Measurements from ENCODE around the gene SLC1A3.
"Not testable (repeated sequence)": the region's sequence is repeated elsewhere in the genome, so short reads cannot be mapped to it uniquely, and the experiment has no call there.

Gene SLC1A3

GRCh38 chr5:36606428-36607113, at the start of gene SLC1A3:
TSS of gene SLC1A3 (plus strand) at chr5:36606606. CDS start at chr5:36608424, 1,818 bp downstream.
- DNase-seq, result no peak

DNA sequence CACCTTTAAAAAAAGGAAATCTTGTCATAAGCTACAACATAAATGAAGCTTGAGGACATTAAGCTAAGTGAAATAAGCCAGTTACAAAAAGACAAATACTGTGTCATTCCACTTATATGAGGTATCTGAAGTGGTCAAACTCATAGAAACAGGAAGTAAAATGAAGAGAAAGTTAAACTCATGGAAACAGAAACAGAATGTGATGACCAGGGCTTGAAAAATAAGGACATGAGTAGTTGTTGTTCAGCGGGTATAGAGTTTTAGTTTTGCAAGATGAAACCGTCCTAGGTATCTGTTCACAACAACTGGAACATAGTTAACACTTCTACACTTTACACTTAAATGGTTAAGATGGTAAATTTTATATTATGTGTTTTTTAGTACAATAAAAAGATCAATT, 47.8 kb upstream of the SLC1A3 start:
- no peak for DNase-seq

GRCh38 chr5:36561601-36562000, 44.8 kb upstream of the SLC1A3 start:
- DNase-seq, result no peak

GRCh38 chr5:36569491-36569890, 36.9 kb upstream of the SLC1A3 start:
- DNase-seq, result no peak

DNA sequence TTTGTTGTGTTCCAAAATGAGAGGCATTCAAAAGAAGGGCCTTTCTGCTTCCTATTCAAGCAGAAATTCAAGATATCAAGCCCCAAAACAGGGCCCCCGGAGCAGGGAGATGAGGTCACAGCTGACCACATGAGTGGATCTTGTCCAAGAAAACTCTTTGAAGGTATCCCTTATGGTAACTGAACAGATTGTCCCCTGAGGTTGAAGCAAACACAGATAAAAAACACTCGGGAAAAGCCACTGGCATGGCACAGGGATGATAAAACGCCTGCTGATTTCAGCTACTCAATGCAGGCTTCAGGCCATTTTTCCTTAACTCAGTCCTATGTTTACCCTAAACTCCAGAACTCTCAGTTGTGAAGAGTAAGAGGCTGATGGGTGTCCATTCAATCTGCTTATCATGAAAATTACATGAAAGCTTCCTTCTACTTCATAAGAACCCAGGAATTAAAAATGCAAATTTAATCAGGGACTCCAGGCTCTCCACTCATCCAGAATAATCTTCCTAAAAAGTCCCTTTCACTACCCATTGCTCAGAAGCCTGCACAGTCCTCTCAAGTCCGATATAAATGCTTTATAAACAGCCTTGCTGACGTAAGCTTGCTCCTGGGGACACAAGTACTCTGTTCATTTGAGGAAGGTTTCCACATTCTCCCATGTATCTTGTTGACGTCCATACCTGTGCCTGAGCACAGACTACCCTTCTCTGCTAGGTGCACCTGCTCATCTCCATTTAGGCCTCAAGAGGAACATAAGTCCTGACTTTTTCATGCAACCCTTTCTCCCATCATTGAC, 35.9 kb upstream of the SLC1A3 start:
- no peak for DNase-seq

DNA sequence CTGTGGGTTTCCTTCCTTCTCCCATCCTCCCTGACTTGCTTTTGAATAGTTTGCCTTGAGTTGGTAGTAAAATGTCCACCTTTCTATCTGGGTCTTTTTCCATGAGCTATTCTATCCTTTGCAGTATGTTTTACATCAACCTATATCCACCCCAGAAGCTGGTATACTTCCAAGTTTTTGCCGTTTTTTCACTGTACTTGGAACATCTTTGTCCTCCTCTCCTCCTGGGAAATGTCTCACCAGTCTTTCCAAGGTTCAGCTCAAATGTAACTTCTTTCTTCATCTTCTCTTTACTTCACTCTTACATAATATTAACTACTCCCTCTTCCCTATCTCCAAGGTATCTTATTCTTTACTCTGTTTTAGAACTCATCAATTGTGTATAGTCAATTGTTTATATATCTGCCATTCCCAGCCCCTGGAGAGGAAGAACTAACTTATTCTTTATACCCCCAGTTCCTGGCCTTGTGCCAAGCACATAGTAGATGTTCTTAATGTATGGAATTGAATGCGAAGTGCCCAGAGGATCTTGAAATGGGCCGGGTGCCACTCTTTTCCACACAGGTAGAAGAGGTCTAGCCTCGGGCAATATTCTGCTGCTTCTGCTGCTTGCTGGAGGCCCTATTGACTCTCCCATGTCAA, 34.9 kb upstream of the SLC1A3 start:
- DNase-seq, result no peak

DNA sequence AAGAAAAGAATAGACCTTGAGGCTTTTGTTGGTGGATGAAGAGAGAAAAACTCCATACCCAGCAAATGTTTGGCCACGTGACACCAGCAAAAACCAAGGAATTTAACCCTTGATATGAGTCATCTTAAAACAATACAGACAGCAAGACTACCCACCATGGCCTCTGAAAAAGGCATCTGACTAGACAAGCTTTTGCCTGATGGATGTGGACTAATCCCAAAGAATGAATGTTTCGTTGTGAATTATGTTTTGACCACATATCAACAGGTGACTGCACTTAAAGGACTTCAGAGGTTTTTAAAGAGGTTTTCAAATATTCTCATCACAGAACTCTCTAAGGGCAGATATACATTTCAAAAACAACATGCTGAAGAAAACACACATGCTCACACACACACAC, 33.0 kb upstream of the SLC1A3 start:
- no peak for DNase-seq

DNA sequence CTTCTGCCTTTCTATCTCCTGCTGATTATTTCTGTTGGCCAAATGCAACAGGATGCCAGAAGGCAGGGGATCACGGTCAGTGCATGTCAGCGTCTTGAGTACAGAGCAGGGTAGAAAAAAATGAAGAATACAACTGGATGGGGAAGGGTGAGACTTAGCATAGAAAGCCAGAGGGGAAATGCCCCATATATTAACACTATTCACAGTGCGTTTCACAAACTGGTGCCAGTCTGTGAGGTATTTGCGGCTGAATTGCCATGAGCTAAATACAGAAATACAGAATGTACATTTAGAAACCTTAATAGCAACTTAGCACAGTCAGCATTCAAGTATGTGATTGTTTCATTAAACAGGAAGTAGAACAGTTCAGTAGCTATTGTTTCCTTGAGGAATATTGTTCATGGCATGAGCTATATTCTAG, 31.0 kb upstream of the SLC1A3 start:
- DNase-seq, result no peak

DNA sequence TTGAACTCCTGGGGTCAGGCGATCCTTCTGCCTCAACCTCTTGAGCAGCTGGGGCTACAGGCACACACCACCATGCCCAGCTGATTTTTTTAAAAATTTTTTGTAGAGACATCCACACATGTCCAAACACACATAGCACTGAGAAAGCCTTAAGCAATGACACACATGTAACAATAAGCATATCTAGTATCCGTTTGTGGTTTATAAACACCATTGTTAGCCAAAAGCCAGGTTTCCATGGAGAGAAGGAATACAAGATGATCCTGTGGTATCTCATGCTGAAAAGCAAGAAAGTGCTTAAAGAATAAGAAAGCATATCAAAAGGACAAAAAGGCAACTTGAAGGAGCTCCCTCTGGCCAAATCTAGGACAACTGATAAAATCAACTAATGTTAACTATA, 29.7 kb upstream of the SLC1A3 start:
- DNase-seq, result no peak

DNA sequence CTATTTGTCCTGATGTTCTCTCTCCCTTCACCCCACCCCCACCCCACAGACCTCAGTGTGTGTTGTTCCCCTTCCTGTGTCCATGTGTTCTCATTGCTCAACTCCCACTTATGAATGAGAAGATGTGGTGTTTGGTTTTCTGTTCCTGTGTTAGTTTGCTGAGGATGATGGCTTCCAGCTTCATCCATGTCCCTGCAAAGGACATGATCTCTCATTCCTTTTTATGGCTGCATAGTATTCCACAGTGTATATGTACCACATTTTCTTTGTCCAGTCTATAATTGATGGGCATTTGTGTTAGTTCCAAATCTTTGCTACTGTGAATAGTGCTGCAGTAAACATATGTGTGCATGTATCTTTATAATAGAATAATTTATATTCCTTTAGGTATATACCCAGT, 26.5 kb upstream of the SLC1A3 start:
- DNase-seq, result not testable (repeated sequence)

DNA sequence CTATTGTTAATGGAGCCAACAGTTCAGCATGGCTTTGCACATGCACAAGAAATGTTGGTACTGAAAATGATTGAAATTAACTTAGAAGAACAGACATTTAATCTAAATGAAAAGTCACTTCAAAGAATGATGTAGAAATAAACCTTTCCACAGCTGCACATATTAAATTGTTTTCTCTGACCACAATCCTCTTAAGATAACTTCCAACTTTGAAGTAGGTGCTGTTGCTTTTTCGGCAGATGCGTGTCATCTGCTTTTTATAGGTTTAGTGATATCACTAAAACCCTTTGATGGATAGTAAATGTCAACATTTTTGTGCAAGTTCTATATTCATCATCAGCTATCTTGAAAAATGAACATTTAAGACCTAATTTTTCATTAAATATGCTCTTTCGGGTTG, 25.3 kb upstream of the SLC1A3 start:
- DNase-seq, result no peak

GRCh38 chr5:36584009-36584875, 22.2 kb upstream of the SLC1A3 start:
- no peak for DNase-seq

DNA sequence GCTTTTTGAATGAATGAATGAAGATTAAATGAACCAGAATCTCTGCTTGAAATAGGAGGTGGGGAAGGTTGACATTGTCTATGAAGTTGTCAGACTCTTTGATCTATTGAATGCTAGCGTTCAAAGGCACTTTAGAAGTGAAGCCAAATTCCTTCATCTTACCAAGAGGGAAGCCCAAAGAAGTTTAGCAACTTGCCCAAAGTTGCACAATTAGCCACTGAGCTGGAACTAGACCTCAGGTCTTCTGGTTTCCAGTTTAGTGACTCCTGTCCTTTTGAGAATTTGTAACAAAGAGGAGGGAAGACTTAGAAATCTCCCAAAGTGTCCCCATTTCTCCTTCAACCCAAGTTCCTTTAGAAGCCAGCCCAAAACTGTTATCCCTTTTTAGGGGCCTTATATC, 20.7 kb upstream of the SLC1A3 start:
- DNase-seq, result no peak

DNA sequence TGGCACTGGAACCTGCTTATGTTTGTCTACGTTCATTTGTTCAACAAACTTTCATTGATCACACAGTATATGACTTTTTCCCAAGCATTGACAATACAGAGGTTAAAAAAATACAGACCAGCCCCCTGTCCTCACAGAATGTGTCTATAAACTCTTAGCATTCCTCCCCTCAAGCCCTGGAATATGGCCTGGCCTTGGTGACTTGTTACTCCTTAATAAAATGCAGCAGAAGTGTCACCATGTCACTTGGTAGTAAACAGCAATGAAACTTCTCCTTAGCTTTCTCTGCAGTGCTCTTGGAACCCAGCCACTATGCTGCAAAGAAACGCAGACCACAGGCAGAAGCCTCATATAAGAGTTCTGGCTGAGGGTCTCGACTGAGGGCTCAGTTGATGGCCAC, 19.1 kb upstream of the SLC1A3 start:
- no peak for DNase-seq

GRCh38 chr5:36589735-36590134, 16.7 kb upstream of the SLC1A3 start:
- not testable (repeated sequence) for DNase-seq

DNA sequence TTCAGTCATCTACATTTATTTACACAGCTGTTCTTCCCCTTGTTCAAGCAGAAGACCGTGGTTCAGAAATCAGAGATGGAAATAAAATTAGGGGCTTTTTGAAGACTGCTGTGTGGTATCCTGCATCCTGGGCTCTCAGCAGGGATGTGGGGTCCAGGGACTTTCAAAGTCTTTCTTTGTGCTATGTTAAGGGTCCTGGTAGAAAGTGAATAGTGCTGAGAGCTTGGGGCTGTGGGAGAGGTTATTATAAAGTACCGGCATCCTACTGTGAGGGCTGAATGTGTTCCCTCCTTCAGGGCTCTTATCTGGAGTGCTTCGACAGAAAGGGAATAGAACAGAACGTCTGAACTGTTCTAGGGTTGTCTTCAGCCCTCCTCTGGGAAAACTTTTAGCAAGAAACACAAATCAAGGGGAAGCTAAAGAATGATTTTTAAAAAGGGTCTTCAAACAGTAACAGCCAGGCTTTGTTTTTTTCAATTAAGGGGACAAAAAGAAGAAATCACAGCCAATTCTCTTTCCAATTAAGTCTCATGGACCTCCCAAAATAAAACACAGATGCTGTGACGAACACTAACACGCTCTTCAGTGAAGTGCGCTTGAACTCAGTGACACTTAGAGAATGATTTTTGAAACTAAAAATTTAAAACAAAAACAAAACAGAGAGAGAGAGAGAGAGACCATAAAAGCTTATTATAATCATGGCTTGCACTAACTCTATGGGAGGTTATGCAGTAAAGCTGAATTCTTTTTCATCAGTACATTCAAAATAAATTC, 15.7 kb upstream of the SLC1A3 start:
- no peak for DNase-seq

- no peak for DNase-seq
Measured at GRCh38 chr5:36593867-36594266, 12.5 kb upstream of the SLC1A3 start.

DNA sequence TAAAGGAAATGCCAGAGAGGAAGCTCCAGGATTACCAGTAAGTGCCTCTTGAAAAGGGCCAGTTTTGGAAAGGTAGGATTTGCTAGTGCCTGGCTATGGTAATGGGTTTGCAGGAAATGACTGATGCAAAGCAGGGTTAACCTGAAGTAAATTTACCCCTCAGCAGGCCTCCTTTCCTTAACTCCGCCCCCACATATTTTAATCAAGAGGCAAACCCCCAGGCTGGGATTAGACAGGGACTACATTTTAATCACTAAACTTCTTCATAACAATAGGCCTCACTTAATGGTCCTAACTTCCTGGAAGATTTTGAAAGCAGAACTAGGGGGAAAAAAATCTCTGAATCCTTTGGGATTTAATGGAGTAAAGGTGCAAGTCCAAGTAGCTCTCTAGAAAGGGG, 10.2 kb upstream of the SLC1A3 start:
- no peak for DNase-seq

- DNase-seq, result no peak
Measured at GRCh38 chr5:36596756-36597155, 9.7 kb upstream of the SLC1A3 start.

- no peak for DNase-seq
Measured at GRCh38 chr5:36598045-36598444, 8.4 kb upstream of the SLC1A3 start.

DNA sequence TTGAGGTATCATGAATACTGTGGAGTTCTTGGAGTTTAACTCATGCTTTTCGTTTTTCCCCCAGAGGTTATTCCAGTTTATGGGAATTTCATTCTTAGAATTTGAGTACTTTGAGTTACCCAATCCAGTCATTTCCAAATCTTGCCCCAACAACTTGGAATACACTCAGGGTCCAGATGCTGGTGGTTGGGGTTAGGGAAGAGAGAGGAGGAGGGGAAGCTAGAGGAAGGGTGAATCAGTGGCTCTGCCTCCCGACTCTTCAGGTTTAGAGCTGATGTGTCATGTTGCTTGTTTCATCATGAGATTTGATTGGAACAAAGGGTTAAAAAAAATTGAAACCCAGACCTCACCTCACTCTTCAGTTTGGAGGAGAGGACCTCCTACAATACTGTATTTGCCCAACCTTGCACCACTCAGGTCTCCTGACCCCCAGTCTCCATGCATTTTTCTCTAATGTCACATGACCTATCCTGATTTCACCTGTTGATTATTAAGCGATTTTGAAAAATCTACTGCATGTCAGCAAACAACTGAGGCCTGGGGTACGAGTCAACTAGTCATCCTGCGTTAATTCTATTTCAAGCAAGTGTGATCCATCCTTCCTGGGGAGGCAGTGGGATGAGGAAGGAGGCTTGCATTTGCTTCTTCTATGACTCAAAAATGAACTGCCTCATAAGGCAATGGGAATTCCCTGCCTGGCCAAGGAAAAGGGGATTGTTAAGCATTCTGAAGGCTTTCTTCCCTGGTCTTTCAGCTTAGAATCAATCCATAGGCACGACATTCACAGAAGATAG, 6.2 kb upstream of the SLC1A3 start:
- no peak for DNase-seq
